Prostate gland (tissue), 2 donors: ENCODE data around the gene PCMTD2. TPM values are rescaled to one million over a fixed set of nuclear protein-coding genes. Genes with fewer than 3 reads are reported as not detected.

Source experiments
- DNase-seq: peaks from one replicate; pipeline ENCODE4 v3.0.0-alpha.2; 2019; ENCODE audit warnings: low spot score
- H3K27ac ChIP-seq, 2 donors: fragments of 200-600 bp; sonication (generic); 2 replicates each; pipeline ENCODE4 v1.5.1; 2017 to 2019
- H3K27me3 ChIP-seq: fragments of 200-600 bp; sonication (generic); replicated peaks from 2 replicates; pipeline ENCODE4 v1.5.1; 2019; ENCODE audit not compliant: insufficient read depth
- H3K36me3 ChIP-seq, 2 donors: fragments of 200-600 bp; sonication (generic); 1 replicate in 1 of 2; 2 replicates in 1 of 2; pipeline versions ENCODE4 v1.5.1 to v1.8.1; 2017 to 2019
- H3K4me1 ChIP-seq: fragments of 200-600 bp; sonication (generic); replicated peaks from 2 replicates; pipeline ENCODE4 v1.5.1; 2019
- H3K4me3 ChIP-seq, 2 donors: fragments of 200-600 bp; sonication (generic); 2 replicates each; pipeline ENCODE4 v1.5.1; 2017 to 2019
- H3K9me3 ChIP-seq: fragments of 200-600 bp; sonication (generic); 2 replicates; pipeline ENCODE4 v1.5.1; 2017
- CTCF ChIP-seq, 4 experiments: fragments of 200-600 bp in 2 of 4; fragments of 450-650 bp in 2 of 4; sonication (generic) in 2 of 4; IDR thresholded peaks; 1 replicate in 3 of 4; 2 replicates in 1 of 4; pipeline ENCODE4 v1.5.1; 2016 to 2019; ENCODE audit warnings: antibody characterized with exemption in 4 of 4, mild to moderate bottlenecking in 2 of 4, moderate library complexity in 2 of 4
- POLR2A ChIP-seq: fragments of 450-650 bp; IDR thresholded peaks from one replicate; pipeline ENCODE4 v1.6.1; 2016; ENCODE audit warnings: antibody characterized with exemption, mild to moderate bottlenecking
- POLR2AphosphoS5 ChIP-seq: sonication (generic); formaldehyde crosslinking; IDR thresholded peaks from one replicate; pipeline ENCODE4 v1.6.1; 2017; ENCODE audit warnings: antibody characterized with exemption
- WGBS: methylation state at CpG from one replicate; pipeline ENCODE4 v1.1.5; 2018; 5-methylcytosine and 5-hydroxymethylcytosine counted together
- intact Hi-C: fragments of 100-400 bp; cut with DNase I; formaldehyde crosslinking; loops from one replicate; pipeline ENCODE4 v1.14.2; 2022
- total RNA-seq, 2 donors: library from RNA; depleted of rRNA; stranded (reverse); fragments of >200 nt; gene quantifications; one replicate each; pipeline ENCODE4 v1.1.0, GENCODE V29; 2016

The PCMTD2 gene
- total RNA-seq, 2 donors from 2014 or later = 143 to 147 TPM

GRCh38 chr20:64246616-64247306 lies 8.8 kb upstream of the PCMTD2 start:
- H3K4me1 ChIP-seq = no peaks in the 10 kb centered on the region
- no peak for TF ChIP-seq CTCF (IDR thresholded peaks at IDR 0.05)
- no peak for TF ChIP-seq POLR2A
- no peak for TF ChIP-seq POLR2AphosphoS5
- H3K4me3 ChIP-seq = no peak overlapping the region
- WGBS = 80% methylated on average over 10 of the region's 10 CpGs
- no peaks in the 10 kb centered on the region for H3K27me3 ChIP-seq
- H3K27ac ChIP-seq = no peak overlapping the region
- intact Hi-C loops = no loop called here
- no peak for DNase-seq
- H3K36me3 ChIP-seq = no peaks in the 10 kb centered on the region
- H3K9me3 ChIP-seq = no peaks in the 10 kb centered on the region

- no peak for TF ChIP-seq POLR2A
- TF ChIP-seq POLR2AphosphoS5 = no peak
- TF ChIP-seq CTCF (IDR thresholded peaks at IDR 0.05) = no peak
- Histone ChIP-seq H3K4me1 (no peaks in the 10 kb centered on the region), H3K4me3 (no peak overlapping the region), H3K9me3 (no peaks in the 10 kb centered on the region), H3K27ac (no peak overlapping the region), H3K27me3 (no peaks in the 10 kb centered on the region), H3K36me3 (no peaks in the 10 kb centered on the region)
- intact Hi-C loops = no loop called here
- 79% methylated on average over 9 of the region's 9 CpGs for WGBS
- no peak for DNase-seq
These were observed 8.3 kb upstream of the PCMTD2 start for GRCh38 chr20:64247307-64247618.

GRCh38 chr20:64247970-64248841 lies 7.3 kb upstream of the PCMTD2 start:
- H3K27me3 ChIP-seq = no peaks in the 10 kb centered on the region
- intact Hi-C loops = no loop called here
- H3K36me3 ChIP-seq = no peaks in the 10 kb centered on the region
- 67% methylated on average over 33 of the region's 33 CpGs for WGBS
- TF ChIP-seq POLR2AphosphoS5 (no peak), CTCF (IDR thresholded peaks at IDR 0.05) (no peak), POLR2A (no peak)
- no peak overlapping the region for H3K27ac ChIP-seq
- H3K4me3 ChIP-seq = no peak overlapping the region
- no peaks in the 10 kb centered on the region for H3K4me1 ChIP-seq
- no peak for DNase-seq
- H3K9me3 ChIP-seq = no peaks in the 10 kb centered on the region

- TF ChIP-seq POLR2A (no peak), CTCF (IDR thresholded peaks at IDR 0.05) (no peak), POLR2AphosphoS5 (no peak)
- Histone ChIP-seq H3K4me1 (no peaks in the 10 kb centered on the region), H3K36me3 (no peaks in the 10 kb centered on the region), H3K9me3 (no peaks in the 10 kb centered on the region), H3K27me3 (no peaks in the 10 kb centered on the region), H3K4me3 (no peak overlapping the region), H3K27ac (no peak overlapping the region)
- intact Hi-C loops = no loop called here
- DNase-seq = no peak
- WGBS = 81% methylated on average over 2 of the region's 2 CpGs
These were observed 5.5 kb upstream of the PCMTD2 start for GRCh38 chr20:64250027-64250426.
